HepG2 (cell line): ENCODE results near the gene LCA5. TPM values are rescaled to one million over a fixed set of nuclear protein-coding genes. Genes with fewer than 3 reads are reported as not detected.

Experiments used
- ATAC-seq: fragments of 200-7000 bp; cut with Tn5 transposase; 3 replicates; pipeline ENCODE4 v1.9.1; 2020; ENCODE audit warnings: mild to moderate bottlenecking, moderate library complexity
- BruUV-seq: library from RNA; stranded (reverse); fragments of 400-500 nt; replicated peaks from 2 replicates; lab custom pipeline; 2021; lab: Mats Ljungman, UMichigan
- CTCF ChIA-PET: fragments of 300-600 bp; formaldehyde crosslinking; extraction: SDS; loops from one replicate; lab custom pipeline; 2021; ENCODE audit warnings: low total read pairs, inconsistent platforms, low intra/inter-chr PET ratio; lab: Yijun Ruan, JAX
- POLR2A ChIA-PET: fragments of 350-600 bp; sonication (Branson Sonifier 250); formaldehyde crosslinking; loops from one replicate; lab custom pipeline; 2020; ENCODE audit warnings: antibody characterized with exemption, inconsistent platforms; lab: Yijun Ruan, JAX
- DNase-seq: peaks from one replicate; pipeline ENCODE4 v3.0.0-alpha.2; 2015; ENCODE audit warnings: low spot score
- FAIRE-seq: peaks from 3 replicates; lab custom pipeline; 2011; peaks lifted over from hg19 to GRCh38; lab: Jason Lieb, UNC
- H2AFZ ChIP-seq: one replicate; pipeline ENCODE4 v1.6.1; 2011; ENCODE audit warnings: low read length, inconsistent platforms
- H3K27ac ChIP-seq: fragments of 300-600 bp; 3 replicates; pipeline ENCODE4 v1.8.0; 2011; ENCODE audit warnings: mixed run types, mild to moderate bottlenecking, mixed read lengths, low read length, inconsistent platforms; ENCODE audit not compliant: insufficient read depth; ENCODE audit errors: extremely low read length
- H3K27me3 ChIP-seq, 2 experiments: fragments of 200-600 bp in 1 of 2; 2 replicates in 1 of 2; 3 replicates in 1 of 2; pipeline versions ENCODE4 v1.6.0 to v1.8.0; 2011; ENCODE audit warnings: low read length in 2 of 2, mild to moderate bottlenecking in 2 of 2, moderate library complexity in 2 of 2, inconsistent platforms in 1 of 2; ENCODE audit not compliant: insufficient read depth in 2 of 2, control insufficient read depth in 1 of 2
- H3K36me3 ChIP-seq, 2 experiments: fragments of 200-600 bp in 1 of 2; replicated peaks in 1 of 2; 2 replicates in 1 of 2; 3 replicates in 1 of 2; pipeline versions ENCODE4 v1.5.1 to v1.8.0; 2011; ENCODE audit warnings: low read length in 2 of 2, inconsistent platforms in 1 of 2; ENCODE audit not compliant: insufficient read depth in 2 of 2, control insufficient read depth in 1 of 2
- H3K4me1 ChIP-seq: 2 replicates; pipeline ENCODE4 v1.5.1; 2012; ENCODE audit warnings: low read length, inconsistent platforms; ENCODE audit not compliant: insufficient read depth
- H3K4me2 ChIP-seq: 2 replicates; pipeline ENCODE4 v1.6.0; 2011; ENCODE audit warnings: low read depth, low read length, inconsistent platforms
- H3K4me3 ChIP-seq, 3 experiments: fragments of 200-600 bp in 1 of 3; sonication (generic), shearing (Covaris generic) in 1 of 3; replicated peaks in 1 of 3; 2 replicates each; pipeline ENCODE4 v1.5.1; 2011 to 2016; ENCODE audit warnings: low read length in 3 of 3, inconsistent platforms in 2 of 3, low read depth in 2 of 3, mild to moderate bottlenecking in 2 of 3, control low read depth in 1 of 3, mixed read lengths in 1 of 3; ENCODE audit not compliant: insufficient read depth in 1 of 3
- H3K79me2 ChIP-seq: one replicate; pipeline ENCODE4 v1.6.1; 2011; ENCODE audit warnings: low read length, inconsistent platforms; ENCODE audit not compliant: insufficient read depth
- H3K9ac ChIP-seq: 2 replicates; pipeline ENCODE4 v1.6.0; 2011; ENCODE audit warnings: mild to moderate bottlenecking, low read depth, low read length, inconsistent platforms; ENCODE audit not compliant: insufficient read depth
- H3K9me3 ChIP-seq: 2 replicates; pipeline ENCODE4 v1.5.1; 2012; ENCODE audit warnings: mild to moderate bottlenecking, low read length
- H4K20me1 ChIP-seq: 2 replicates; pipeline ENCODE4 v1.6.0; 2011; ENCODE audit warnings: inconsistent platforms, mild to moderate bottlenecking, low read length, moderate library complexity; ENCODE audit not compliant: insufficient read depth
- ELF1 ChIP-seq: sonication (generic); formaldehyde crosslinking; IDR thresholded peaks from 2 replicates; pipeline ENCODE4 v1.4.0; 2020; ENCODE audit warnings: missing genetic modification reagents
- RBM22 ChIP-seq: fragments of 200-400 bp; formaldehyde crosslinking; optimal IDR thresholded peaks from 2 replicates; pipeline ENCODE3; 2017; ENCODE audit warnings: mild to moderate bottlenecking, low read length, moderate library complexity
- SNAPC2 ChIP-seq: sonication (generic); formaldehyde crosslinking; IDR thresholded peaks from 2 replicates; pipeline ENCODE4 v1.8.1; 2022; ENCODE audit warnings: mild to moderate bottlenecking, missing genetic modification reagents
- ZFP36L1 ChIP-seq: sonication (generic); formaldehyde crosslinking; IDR thresholded peaks from 2 replicates; pipeline ENCODE4 v1.8.0; 2022; ENCODE audit warnings: mild to moderate bottlenecking, missing genetic modification reagents, moderate library complexity
- ZFP90 ChIP-seq: sonication (generic); formaldehyde crosslinking; IDR thresholded peaks from 2 replicates; pipeline ENCODE4 v1.8.0; 2022; ENCODE audit warnings: missing genetic modification reagents, mild to moderate bottlenecking, inconsistent platforms, borderline replicate concordance
- ZNF605 ChIP-seq: sonication (generic); formaldehyde crosslinking; IDR thresholded peaks from 2 replicates; pipeline ENCODE4 v1.8.0; 2022; ENCODE audit warnings: mild to moderate bottlenecking, missing genetic modification reagents
- WGBS: methylation state at CpG from one replicate; pipeline ENCODE4 v1.1.6; 2017; ENCODE audit warnings: low lambda C conversion rate; 5-methylcytosine and 5-hydroxymethylcytosine counted together
- in situ Hi-C: cut with HindIII; loops from 2 replicates; pipeline ENCODE4 v1.10.0; 2017; ENCODE audit warnings: low pct_unique_long_range_greater_than_20kb; ENCODE audit not compliant: extremely low pct_ligation_motif_present
- intact Hi-C: fragments of 100-400 bp; cut with micrococcal nuclease; formaldehyde crosslinking; loops from one replicate; pipeline ENCODE4 v1.10.0; 2022; ENCODE audit not compliant: unreplicated experiment
- polyA plus RNA-seq, 8 experiments: library from polyadenylated mRNA; depleted of rRNA in 3 of 8; stranded (reverse) in 7 of 8; unstranded in 1 of 8; fragments of >200 nt; fragmentation: Illumina TruSeq in 4 of 8; extraction: Trizol in 4 of 8; gene quantifications; 2 replicates each; pipeline versions ENCODE4 v1.2.1 to v1.2.3, GENCODE V29; 2011 to 2016; ENCODE audit warnings: low read depth in 4 of 8, missing spikeins in 1 of 8, mixed read lengths in 1 of 8; ENCODE audit not compliant: insufficient read depth in 1 of 8
- total RNA-seq, 5 experiments: library from RNA; depleted of rRNA; stranded (reverse); fragments of >200 nt; fragmentation: Illumina TruSeq; extraction: Trizol; gene quantifications; 2 replicates each; pipeline ENCODE4 v1.2.3, GENCODE V29; 2016; ENCODE audit warnings: low read depth in 1 of 5
- TF ChIP-seq, protein P1 (sequence below): fragments of 450-650 bp; IDR thresholded peaks from 2 replicates; pipeline ENCODE4 v1.6.1; 2017; ENCODE audit warnings: mild to moderate bottlenecking

Gene LCA5
- total and polyA plus RNA-seq, 2 of the 13 experiments (the other 11 are each of a cell fraction or from before 2014, with no cell fraction given) = 0.84 to 4.6 TPM

GRCh38 chr6:79453558-79454042 lies 83.6 kb downstream of the LCA5 start:
- peaks cover 11% of the 10 kb centered on the region for H3K4me1 ChIP-seq
- H3K79me2 ChIP-seq = no peaks in the 10 kb centered on the region
- TF ChIP-seq ZFP90 (CRISPR knock-in tag) = no peak
- TF ChIP-seq ZFP36L1 (CRISPR knock-in tag) = no peak
- TF ChIP-seq RBM22 = no peak
- TF ChIP-seq ZNF605 = no peak
- no peak for TF ChIP-seq SNAPC2 (CRISPR knock-in tag)
- no peak for TF ChIP-seq ELF1 (CRISPR knock-in tag)
- TF ChIP-seq, protein P1, sequence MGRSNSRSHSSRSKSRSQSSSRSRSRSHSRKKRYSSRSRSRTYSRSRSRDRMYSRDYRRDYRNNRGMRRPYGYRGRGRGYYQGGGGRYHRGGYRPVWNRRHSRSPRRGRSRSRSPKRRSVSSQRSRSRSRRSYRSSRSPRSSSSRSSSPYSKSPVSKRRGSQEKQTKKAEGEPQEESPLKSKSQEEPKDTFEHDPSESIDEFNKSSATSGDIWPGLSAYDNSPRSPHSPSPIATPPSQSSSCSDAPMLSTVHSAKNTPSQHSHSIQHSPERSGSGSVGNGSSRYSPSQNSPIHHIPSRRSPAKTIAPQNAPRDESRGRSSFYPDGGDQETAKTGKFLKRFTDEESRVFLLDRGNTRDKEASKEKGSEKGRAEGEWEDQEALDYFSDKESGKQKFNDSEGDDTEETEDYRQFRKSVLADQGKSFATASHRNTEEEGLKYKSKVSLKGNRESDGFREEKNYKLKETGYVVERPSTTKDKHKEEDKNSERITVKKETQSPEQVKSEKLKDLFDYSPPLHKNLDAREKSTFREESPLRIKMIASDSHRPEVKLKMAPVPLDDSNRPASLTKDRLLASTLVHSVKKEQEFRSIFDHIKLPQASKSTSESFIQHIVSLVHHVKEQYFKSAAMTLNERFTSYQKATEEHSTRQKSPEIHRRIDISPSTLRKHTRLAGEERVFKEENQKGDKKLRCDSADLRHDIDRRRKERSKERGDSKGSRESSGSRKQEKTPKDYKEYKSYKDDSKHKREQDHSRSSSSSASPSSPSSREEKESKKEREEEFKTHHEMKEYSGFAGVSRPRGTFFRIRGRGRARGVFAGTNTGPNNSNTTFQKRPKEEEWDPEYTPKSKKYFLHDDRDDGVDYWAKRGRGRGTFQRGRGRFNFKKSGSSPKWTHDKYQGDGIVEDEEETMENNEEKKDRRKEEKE = no peak
- FAIRE-seq (no peak), ATAC-seq (no peak), DNase-seq (no peak)
- no peak overlapping the region for H3K27ac ChIP-seq
- H3K36me3 ChIP-seq = no peaks in the 10 kb centered on the region
- no peak overlapping the region for H2AFZ ChIP-seq
- WGBS = 1% methylated on average over 3 of the region's 3 CpGs
- no peaks in the 10 kb centered on the region for H3K9me3 ChIP-seq
- ChIA-PET CTCF (no interaction called here), POLR2A (no interaction called here)
- in situ Hi-C loops (no loop called here), intact Hi-C loops (no loop called here)
- no peak overlapping the region for H3K9ac ChIP-seq
- H3K27me3 ChIP-seq = no peaks in the 10 kb centered on the region
- no peaks in the 10 kb centered on the region for H4K20me1 ChIP-seq
- no TSS peak for BruUV-seq
- no peak overlapping the region for H3K4me2 ChIP-seq
- no peak overlapping the region for H3K4me3 ChIP-seq
